GM12865 (cell line): ENCODE data around the gene PEPD.

Experiments used
- DNase-seq: peaks from one replicate; pipeline ENCODE4 v3.0.0; 2010; ENCODE audit warnings: low read depth
- H3K4me3 ChIP-seq: 2 replicates; pipeline ENCODE4 v1.5.1; 2011; ENCODE audit warnings: mild to moderate bottlenecking, low read depth, low read length, control low read depth
- CTCF ChIP-seq: IDR thresholded peaks from 2 replicates; pipeline ENCODE4 v1.5.1; 2011; ENCODE audit warnings: low read length, control low read depth, low read depth, inconsistent platforms; ENCODE audit not compliant: insufficient read depth; ENCODE audit errors: missing control alignments

The PEPD gene

GRCh38 chr19:33375156-33375836 lies 146.3 kb downstream of the PEPD start:
- DNase-seq, result no peak
- peak overlapping the region; percentile 72 for H3K4me3 ChIP-seq
- no peak for TF ChIP-seq CTCF

GRCh38 chr19:33374236-33374714 lies 147.3 kb downstream of the PEPD start:
- DNase-seq, result peak; percentile 24
- H3K4me3 ChIP-seq, result peak overlapping the region; percentile 72
- TF ChIP-seq CTCF, result peak; percentile 12

- TF ChIP-seq CTCF, result no peak
Measured at GRCh38 chr19:33373453-33374235, 147.9 kb downstream of the PEPD start, which contains the start of gene CEBPG. Gene CEBPG, plus strand, starts transcription at chr19:33373709. Its CDS starts 5,531 bp downstream, at chr19:33379240.

GRCh38 chr19:33370783-33371182 lies 150.8 kb downstream of the PEPD start:
- H3K4me3 ChIP-seq, result no peak overlapping the region
- DNase-seq, result no peak
- TF ChIP-seq CTCF, result no peak

More at GRCh38 chr19:33373453-33374235, 147.9 kb downstream of the PEPD start, which contains the start of gene CEBPG:
- peak within 1 kb of the TSS; percentile 72 for H3K4me3 ChIP-seq
- DNase-seq, result peak; percentile 95

- H3K4me3 ChIP-seq, result no peak overlapping the region
- TF ChIP-seq CTCF, result no peak
- no peak for DNase-seq
Measured at GRCh38 chr19:33368074-33368864, 153.3 kb downstream of the PEPD start.

GRCh38 chr19:33366897-33367296 lies 154.7 kb downstream of the PEPD start:
- no peak for TF ChIP-seq CTCF
- no peak for DNase-seq
- no peak overlapping the region for H3K4me3 ChIP-seq
